Left renal cortex interstitium (tissue), 4 donors: Measurements from ENCODE around the gene KLHL29. TPM values are rescaled to one million over a fixed set of nuclear protein-coding genes. Genes with fewer than 3 reads are reported as not detected.

ENCODE experiments used
- DNase-seq, 4 donors: peaks; one replicate each; pipeline ENCODE4 v3.0.0-alpha.2; 2013; ENCODE audit warnings: low read depth in 4 of 4, low spot score in 2 of 4, missing footprints in 1 of 4
- polyA plus RNA-seq, 4 donors: library from polyadenylated mRNA; unstranded; fragments of 120-200 nt; gene quantifications; one replicate each; pipeline ENCODE4 v1.2.1, GENCODE V29; 2013; ENCODE audit not compliant: insufficient read length in 4 of 4

Gene KLHL29
- polyA plus RNA-seq, 4 donors = 7.6 to 15.0 (median 12.0) TPM

GRCh38 chr2:23441414-23441813 lies 56.4 kb downstream of the KLHL29 start:
- DNase-seq = no peak

GRCh38 chr2:23445450-23445868 lies 60.5 kb downstream of the KLHL29 start:
- no peak for DNase-seq

- no peak for DNase-seq
Measured at GRCh38 chr2:23446916-23447315, 61.9 kb downstream of the KLHL29 start.

GRCh38 chr2:23447405-23447804 lies 62.4 kb downstream of the KLHL29 start:
- no peak for DNase-seq

- DNase-seq = no peak
Measured at GRCh38 chr2:23448906-23449305, 63.9 kb downstream of the KLHL29 start.

GRCh38 chr2:23449413-23449812 lies 64.4 kb downstream of the KLHL29 start:
- no peak for DNase-seq

GRCh38 chr2:23449831-23450331 lies 64.9 kb downstream of the KLHL29 start:
- DNase-seq = no peak

- no peak for DNase-seq
Measured at GRCh38 chr2:23452372-23452771, 67.4 kb downstream of the KLHL29 start.

- no peak for DNase-seq
Measured at GRCh38 chr2:23452853-23453420, 68.0 kb downstream of the KLHL29 start.

GRCh38 chr2:23453432-23453831 lies 68.5 kb downstream of the KLHL29 start:
- DNase-seq = no peak

GRCh38 chr2:23453836-23454460 lies 69.0 kb downstream of the KLHL29 start:
- no peak for DNase-seq

- DNase-seq = no peak
Measured at GRCh38 chr2:23454501-23455120, 69.6 kb downstream of the KLHL29 start.

- DNase-seq = no peak
Measured at GRCh38 chr2:23456396-23456795, 71.4 kb downstream of the KLHL29 start.

GRCh38 chr2:23456881-23457760 lies 72.1 kb downstream of the KLHL29 start:
- no peak for DNase-seq

- no peak for DNase-seq
Measured at GRCh38 chr2:23457990-23458682, 73.2 kb downstream of the KLHL29 start.

- DNase-seq = no peak
Measured at GRCh38 chr2:23459032-23459431, 74.1 kb downstream of the KLHL29 start.

GRCh38 chr2:23460228-23460627 lies 75.2 kb downstream of the KLHL29 start:
- DNase-seq = no peak

GRCh38 chr2:23460993-23461392 lies 76.0 kb downstream of the KLHL29 start:
- DNase-seq = no peak

GRCh38 chr2:23464156-23464555 lies 79.2 kb downstream of the KLHL29 start:
- no peak for DNase-seq

GRCh38 chr2:23464905-23465537 lies 80.0 kb downstream of the KLHL29 start:
- no peak for DNase-seq
